HUDEP-2 (cell line): ENCODE data around the gene OR2F2.

Experiments used
- DNase-seq, 76 experiments: peaks; one replicate each; lab custom pipeline; 2025; ENCODE audit not compliant: unreplicated experiment in 76 of 76; lab: John Stamatoyannopoulos, UW

The OR2F2 gene

GRCh38 chr7:143975617-143976016, 40.6 kb downstream of the OR2F2 start:
- no peak for DNase-seq

- no peak for DNase-seq
Observed at GRCh38 chr7:143978585-143978984, 43.6 kb downstream of the OR2F2 start.

DNA sequence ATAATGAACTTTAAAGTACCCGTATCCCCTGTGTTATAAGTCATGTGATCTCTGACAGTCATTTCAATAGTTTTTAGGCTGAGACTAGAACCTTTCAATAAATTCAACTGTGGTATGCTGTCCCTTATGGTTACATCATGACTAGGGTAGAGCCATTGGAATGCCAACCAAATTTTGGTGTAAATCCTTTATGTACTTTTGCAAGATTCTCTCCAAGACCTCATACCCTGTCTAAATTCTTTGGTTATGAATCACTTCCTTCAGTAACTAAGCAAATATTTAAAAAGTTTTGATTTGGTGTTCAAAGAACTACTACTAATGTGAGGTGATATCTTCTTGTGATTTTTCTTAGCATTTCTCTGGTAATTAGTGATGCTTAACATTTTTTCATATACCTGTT, 44.3 kb downstream of the OR2F2 start:
- DNase-seq: no peak

DNA sequence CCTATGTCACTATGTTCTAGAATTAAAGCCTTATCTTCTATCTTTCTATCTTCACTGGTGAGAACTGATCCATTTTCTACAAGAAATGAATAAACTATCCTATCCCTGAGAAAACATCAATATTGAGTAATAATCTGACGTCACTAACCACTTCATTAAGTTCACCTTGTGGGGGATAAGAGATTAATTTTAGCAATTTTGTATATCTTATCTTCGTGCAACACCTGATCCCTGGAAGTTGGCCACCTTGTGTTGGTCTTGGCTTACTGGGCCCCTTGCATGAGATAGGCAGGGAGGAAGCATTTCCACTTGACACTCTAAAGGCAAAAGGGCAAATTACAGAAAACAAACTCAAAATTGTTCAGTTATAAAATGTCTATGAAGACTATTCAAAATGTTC, 45.0 kb downstream of the OR2F2 start:
- peak in 1 of 76 experiments; percentile 12 for DNase-seq

DNA sequence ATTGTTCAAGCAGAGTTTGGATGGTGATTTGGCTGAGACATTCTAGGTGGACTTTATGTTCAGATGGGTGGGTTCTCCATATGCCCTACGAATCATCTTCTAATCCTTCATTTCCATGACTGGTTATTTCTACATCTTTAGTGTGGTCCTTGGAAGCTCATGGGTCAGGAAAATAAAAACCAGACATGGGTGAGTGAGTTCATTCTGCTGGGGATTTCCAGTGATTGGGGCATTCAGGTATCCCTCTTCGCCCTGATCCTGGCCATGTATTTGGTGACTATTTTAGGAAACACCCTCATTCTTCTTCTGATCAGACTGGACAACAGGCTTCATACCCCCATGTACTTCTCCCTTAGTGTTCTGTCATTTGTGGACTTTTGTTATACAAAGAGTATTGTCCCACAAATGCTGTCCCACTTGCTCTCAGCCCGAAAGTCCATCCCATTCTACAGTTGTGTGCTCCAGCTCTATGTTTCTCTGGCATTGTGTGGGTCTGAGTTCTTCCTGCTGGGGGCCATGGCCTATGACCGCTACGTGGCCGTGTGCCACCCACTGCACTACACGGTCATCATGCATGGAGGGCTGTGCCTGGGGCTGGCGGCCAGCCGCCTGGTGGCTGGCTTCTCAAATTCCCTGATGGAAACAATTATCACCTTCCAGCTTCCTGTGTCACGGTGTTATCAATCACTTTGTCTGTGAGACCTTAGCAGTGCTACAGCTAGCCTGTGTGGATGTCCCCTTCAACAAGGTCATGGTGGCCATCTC, 45.9 kb downstream of the OR2F2 start:
- DNase-seq: no peak

DNA sequence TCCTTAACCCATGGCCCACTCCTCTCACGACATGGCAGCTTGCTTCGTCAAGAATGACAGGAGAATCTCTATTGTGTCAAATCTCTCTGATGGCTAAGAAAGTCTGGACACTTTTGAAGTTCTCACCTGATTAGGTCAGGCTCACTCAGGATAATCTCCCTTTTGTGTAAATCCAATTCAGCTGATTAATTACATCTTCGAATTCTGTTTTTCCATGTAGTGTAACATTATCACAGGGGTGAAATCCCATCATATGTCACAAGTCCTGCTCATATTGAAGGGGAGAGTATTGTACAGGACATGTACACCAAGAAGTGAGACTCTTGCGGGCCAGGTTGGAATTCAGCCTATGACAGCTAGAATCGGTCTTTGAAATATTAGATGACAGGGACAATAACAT, 48.9 kb downstream of the OR2F2 start:
- DNase-seq: no peak
